NB4 (cell line): ENCODE measurements around the gene TMEM232.

Experiments
- CTCF ChIP-seq: IDR thresholded peaks from one replicate; pipeline ENCODE4 v1.5.1; 2012; ENCODE audit warnings: low read depth, low read length
- MAX ChIP-seq: IDR thresholded peaks from 2 replicates; pipeline ENCODE4 v1.6.1; 2011; ENCODE audit warnings: low read depth, low read length
- MYC ChIP-seq: IDR thresholded peaks from 2 replicates; pipeline ENCODE4 v1.6.1; 2011; ENCODE audit warnings: low read depth, low read length
- POLR2A ChIP-seq: IDR thresholded peaks from 2 replicates; pipeline ENCODE4 v1.6.1; 2011; ENCODE audit warnings: mild to moderate bottlenecking; ENCODE audit not compliant: insufficient read length; ENCODE audit errors: extremely low read depth

GRCh38 chr5:110458313-110458712 lies 268.2 kb downstream of the TMEM232 start:
- TF ChIP-seq POLR2A = no peak
- TF ChIP-seq CTCF = no peak
- no peak for TF ChIP-seq MAX
- no peak for TF ChIP-seq MYC
